OCI-LY1 (cell line): ENCODE results near the gene PRADC1.
"Not testable (repeated sequence)": the region's sequence is repeated elsewhere in the genome, so short reads cannot be mapped to it uniquely, and the experiment has no call there.

Source experiments
- H2AFZ ChIP-seq: fragments of 200-600 bp; sonication (generic), shearing (Covaris generic); 2 replicates; pipeline ENCODE4 v1.6.0; 2014; ENCODE audit warnings: antibody characterized with exemption, mild to moderate bottlenecking, low read length
- H3F3A ChIP-seq: fragments of 200-600 bp; sonication (generic), shearing (Covaris generic); 2 replicates; pipeline ENCODE4 v1.6.0; 2014; ENCODE audit warnings: mild to moderate bottlenecking, antibody characterized with exemption, low read length, moderate library complexity; ENCODE audit not compliant: insufficient read depth
- H3K27ac ChIP-seq: fragments of 200-600 bp; sonication (generic); 2 replicates; pipeline ENCODE4 v1.5.1; 2014; ENCODE audit warnings: low read length, mixed run types, mild to moderate bottlenecking, low read depth; ENCODE audit not compliant: poor library complexity, severe bottlenecking
- H3K27me3 ChIP-seq: fragments of 200-600 bp; sonication (generic); 2 replicates; pipeline ENCODE4 v1.6.0; 2014; ENCODE audit warnings: antibody characterized with exemption, mild to moderate bottlenecking, low read length, moderate library complexity; ENCODE audit not compliant: insufficient read depth
- H3K36me3 ChIP-seq: fragments of 200-600 bp; sonication (generic); 2 replicates; pipeline ENCODE4 v1.6.1; 2014; ENCODE audit warnings: mild to moderate bottlenecking, antibody characterized with exemption, low read length, moderate library complexity, mixed read lengths; ENCODE audit not compliant: insufficient read depth
- H3K4me1 ChIP-seq: fragments of 200-600 bp; sonication (generic); 2 replicates; pipeline ENCODE4 v1.5.1; 2014; ENCODE audit warnings: mild to moderate bottlenecking, low read length, moderate library complexity; ENCODE audit not compliant: insufficient read depth, severe bottlenecking
- H3K4me2 ChIP-seq: fragments of 200-600 bp; sonication (generic), shearing (Covaris generic); 2 replicates; pipeline ENCODE4 v1.6.1; 2014; ENCODE audit warnings: low read length
- H3K4me3 ChIP-seq: fragments of 200-600 bp; sonication (generic); 2 replicates; pipeline ENCODE4 v1.5.1; 2014; ENCODE audit warnings: low read length, low read depth, mild to moderate bottlenecking, mixed read lengths; ENCODE audit not compliant: poor library complexity, severe bottlenecking
- H3K79me2 ChIP-seq: fragments of 200-600 bp; shearing (Covaris generic); 2 replicates; pipeline ENCODE4 v1.6.1; 2016; ENCODE audit warnings: mixed run types, low read length, mixed read lengths; ENCODE audit not compliant: insufficient read depth
- H3K9ac ChIP-seq: fragments of 200-600 bp; sonication (generic), shearing (Covaris generic); 2 replicates; pipeline ENCODE4 v1.6.1; 2014; ENCODE audit warnings: mild to moderate bottlenecking, low read length, mixed read lengths
- H3K9me2 ChIP-seq: fragments of 200-600 bp; sonication (generic), shearing (Covaris generic); 2 replicates; pipeline ENCODE4 v1.6.1; 2014; ENCODE audit warnings: low read depth, mild to moderate bottlenecking, low read length, mixed read lengths
- H3K9me3 ChIP-seq: fragments of 200-600 bp; shearing (Covaris generic); 2 replicates; pipeline ENCODE4 v1.6.1; 2014; ENCODE audit warnings: low read length, mixed read lengths
- H4K20me1 ChIP-seq: fragments of 200-600 bp; sonication (generic), shearing (Covaris generic); 2 replicates; pipeline ENCODE4 v1.6.0; 2016; ENCODE audit warnings: mild to moderate bottlenecking, low read length; ENCODE audit not compliant: insufficient read depth
- EZH2 ChIP-seq: fragments of 200-600 bp; sonication (generic), shearing (Covaris generic); IDR thresholded peaks from 2 replicates; pipeline ENCODE4 v1.8.0; 2017; ENCODE audit warnings: borderline replicate concordance, mixed run types, mild to moderate bottlenecking, antibody characterized with exemption, low read length, moderate library complexity, mixed read lengths
- TF ChIP-seq, protein P1 (sequence below): fragments of 200-600 bp; sonication (generic), shearing (Covaris generic); IDR thresholded peaks from 2 replicates; pipeline ENCODE4 v1.5.1; 2017; ENCODE audit warnings: mild to moderate bottlenecking, antibody characterized with exemption, low read length, moderate library complexity, mixed read lengths

PRADC1 gene

GRCh38 chr2:73202156-73203054, 30.6 kb downstream of the PRADC1 start, which contains the start of gene NOTO:
NOTO (plus strand) TSS chr2:73202574; CDS start chr2:73202667, 93 bp downstream.
- Histone ChIP-seq H3K9me3 (no peaks in the 10 kb centered on the region), H3K4me1 (no peaks in the 10 kb centered on the region), H3K9ac (no peak within 1 kb of the TSS), H3K79me2 (no peaks in the 10 kb centered on the region), H3K27me3 (no peaks in the 10 kb centered on the region), H3K36me3 (no peaks in the 10 kb centered on the region), H3K4me3 (no peak within 1 kb of the TSS), H3K27ac (no peak within 1 kb of the TSS), H3F3A (no peaks in the 10 kb centered on the region), H3K4me2 (no peak within 1 kb of the TSS), H2AFZ (no peak within 1 kb of the TSS), H3K9me2 (no peaks in the 10 kb centered on the region), H4K20me1 (no peaks in the 10 kb centered on the region)
- TF ChIP-seq EZH2: no peak
- TF ChIP-seq, protein P1, sequence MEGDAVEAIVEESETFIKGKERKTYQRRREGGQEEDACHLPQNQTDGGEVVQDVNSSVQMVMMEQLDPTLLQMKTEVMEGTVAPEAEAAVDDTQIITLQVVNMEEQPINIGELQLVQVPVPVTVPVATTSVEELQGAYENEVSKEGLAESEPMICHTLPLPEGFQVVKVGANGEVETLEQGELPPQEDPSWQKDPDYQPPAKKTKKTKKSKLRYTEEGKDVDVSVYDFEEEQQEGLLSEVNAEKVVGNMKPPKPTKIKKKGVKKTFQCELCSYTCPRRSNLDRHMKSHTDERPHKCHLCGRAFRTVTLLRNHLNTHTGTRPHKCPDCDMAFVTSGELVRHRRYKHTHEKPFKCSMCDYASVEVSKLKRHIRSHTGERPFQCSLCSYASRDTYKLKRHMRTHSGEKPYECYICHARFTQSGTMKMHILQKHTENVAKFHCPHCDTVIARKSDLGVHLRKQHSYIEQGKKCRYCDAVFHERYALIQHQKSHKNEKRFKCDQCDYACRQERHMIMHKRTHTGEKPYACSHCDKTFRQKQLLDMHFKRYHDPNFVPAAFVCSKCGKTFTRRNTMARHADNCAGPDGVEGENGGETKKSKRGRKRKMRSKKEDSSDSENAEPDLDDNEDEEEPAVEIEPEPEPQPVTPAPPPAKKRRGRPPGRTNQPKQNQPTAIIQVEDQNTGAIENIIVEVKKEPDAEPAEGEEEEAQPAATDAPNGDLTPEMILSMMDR: no peak

DNA sequence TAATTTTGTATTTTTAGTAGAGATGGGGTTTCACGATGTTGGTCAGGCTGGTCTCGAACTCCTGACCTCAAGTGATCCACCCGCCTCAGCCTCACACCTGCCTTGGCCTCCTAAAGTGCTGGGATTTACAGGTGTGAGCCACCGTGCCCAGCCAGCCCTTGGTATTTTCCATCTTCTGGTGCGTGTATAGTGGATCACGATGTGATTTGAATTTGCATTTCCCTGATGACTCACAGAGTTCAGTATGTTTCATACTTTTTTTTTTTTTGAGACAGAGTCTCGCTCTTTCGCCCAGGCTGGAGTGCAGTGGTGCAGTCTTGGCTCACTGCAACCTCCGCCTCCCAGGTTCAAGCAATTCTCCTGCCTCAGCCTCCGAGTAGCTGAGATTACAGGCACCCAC, 32.8 kb downstream of the PRADC1 start:
- not testable (repeated sequence) for H3K9ac ChIP-seq, H3K36me3 ChIP-seq, H3K9me2 ChIP-seq, H3K79me2 ChIP-seq, H3F3A ChIP-seq, H3K27me3 ChIP-seq, H4K20me1 ChIP-seq, H3K9me3 ChIP-seq, H3K4me3 ChIP-seq, H3K27ac ChIP-seq, H2AFZ ChIP-seq, H3K4me1 ChIP-seq, H3K4me2 ChIP-seq

- Histone ChIP-seq H3K36me3 (no peaks in the 10 kb centered on the region), H3K27me3 (no peaks in the 10 kb centered on the region), H3K27ac (no peak overlapping the region), H2AFZ (no peak overlapping the region), H3K9me2 (no peaks in the 10 kb centered on the region), H3K4me1 (no peaks in the 10 kb centered on the region), H3K4me2 (no peak overlapping the region), H4K20me1 (no peaks in the 10 kb centered on the region), H3K9ac (no peak overlapping the region), H3K79me2 (no peaks in the 10 kb centered on the region), H3F3A (no peaks in the 10 kb centered on the region), H3K4me3 (no peak overlapping the region), H3K9me3 (no peaks in the 10 kb centered on the region)
- TF ChIP-seq, protein P1: no peak
- no peak for TF ChIP-seq EZH2
Measured at GRCh38 chr2:73197579-73197978, 35.5 kb downstream of the PRADC1 start.

GRCh38 chr2:73187549-73187948, 45.5 kb downstream of the PRADC1 start:
- no peaks in the 10 kb centered on the region for H4K20me1 ChIP-seq
- no peak overlapping the region for H2AFZ ChIP-seq
- H3K9ac ChIP-seq: no peak overlapping the region
- H3K27me3 ChIP-seq: no peaks in the 10 kb centered on the region
- TF ChIP-seq, protein P1: no peak
- TF ChIP-seq EZH2: no peak
- H3K79me2 ChIP-seq: no peaks in the 10 kb centered on the region
- no peak overlapping the region for H3K4me3 ChIP-seq
- H3K36me3 ChIP-seq: no peaks in the 10 kb centered on the region
- H3K9me2 ChIP-seq: no peaks in the 10 kb centered on the region
- H3F3A ChIP-seq: no peaks in the 10 kb centered on the region
- H3K4me2 ChIP-seq: no peak overlapping the region
- H3K4me1 ChIP-seq: no peaks in the 10 kb centered on the region
- H3K9me3 ChIP-seq: no peaks in the 10 kb centered on the region
- no peak overlapping the region for H3K27ac ChIP-seq
